M059J (cell line): ENCODE data around the gene CCDC171. TPM values are rescaled to one million over a fixed set of nuclear protein-coding genes. Genes with fewer than 3 reads are reported as not detected.
"Not testable (repeated sequence)": the region's sequence is repeated elsewhere in the genome, so short reads cannot be mapped to it uniquely, and the experiment has no call there.

Source experiments
- DNase-seq: peaks from one replicate; pipeline ENCODE4 v3.0.0-alpha.2; 2012; ENCODE audit warnings: low read depth
- total RNA-seq: library from RNA; depleted of rRNA; stranded (reverse); fragments of >200 nt; shearing (Covaris generic); gene quantifications from 2 replicates; pipeline ENCODE4 v1.2.3, GENCODE V29; 2014

CCDC171 gene
- total RNA-seq, 1 experiment from 2014 or later = 1.8 TPM

DNA sequence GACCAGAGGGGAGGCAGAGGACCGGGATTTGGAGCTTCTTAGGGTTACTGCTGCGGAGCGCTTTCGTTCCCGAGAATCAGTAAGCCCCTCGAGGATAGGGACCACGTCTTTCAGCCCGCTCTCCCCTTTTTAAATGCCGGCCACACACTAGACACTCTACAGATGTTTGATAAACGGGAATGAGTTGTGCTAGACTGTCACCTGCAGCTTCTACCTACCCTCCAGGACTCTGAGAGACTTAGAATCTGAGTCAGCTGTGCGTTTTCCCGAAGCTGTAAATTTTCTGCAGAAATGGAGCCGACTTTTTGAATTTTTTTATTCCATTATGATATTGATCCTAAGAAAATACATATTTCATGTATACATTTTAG lies 670 bp downstream of the CCDC171 start:
- DNase-seq = no peak

DNA sequence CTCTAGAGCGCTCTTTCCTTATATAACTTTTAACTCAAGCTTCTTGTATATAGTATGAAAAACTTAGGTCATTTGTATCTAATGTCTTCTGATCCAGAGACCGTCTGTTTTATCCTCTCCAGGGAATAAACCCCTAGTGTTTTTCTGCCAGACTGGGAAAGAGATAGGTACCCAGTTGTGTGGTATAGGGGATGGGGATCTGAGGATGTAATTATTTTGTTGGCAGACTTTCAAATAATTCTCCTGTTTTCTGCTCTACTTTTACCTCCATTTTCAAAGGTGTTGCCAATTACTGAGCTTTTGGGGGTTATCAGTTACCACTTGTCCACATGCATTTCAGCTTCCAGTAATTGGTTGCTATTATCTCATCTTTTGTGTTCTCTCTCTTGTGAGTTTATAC lies 17.9 kb downstream of the CCDC171 start:
- DNase-seq = no peak

DNA sequence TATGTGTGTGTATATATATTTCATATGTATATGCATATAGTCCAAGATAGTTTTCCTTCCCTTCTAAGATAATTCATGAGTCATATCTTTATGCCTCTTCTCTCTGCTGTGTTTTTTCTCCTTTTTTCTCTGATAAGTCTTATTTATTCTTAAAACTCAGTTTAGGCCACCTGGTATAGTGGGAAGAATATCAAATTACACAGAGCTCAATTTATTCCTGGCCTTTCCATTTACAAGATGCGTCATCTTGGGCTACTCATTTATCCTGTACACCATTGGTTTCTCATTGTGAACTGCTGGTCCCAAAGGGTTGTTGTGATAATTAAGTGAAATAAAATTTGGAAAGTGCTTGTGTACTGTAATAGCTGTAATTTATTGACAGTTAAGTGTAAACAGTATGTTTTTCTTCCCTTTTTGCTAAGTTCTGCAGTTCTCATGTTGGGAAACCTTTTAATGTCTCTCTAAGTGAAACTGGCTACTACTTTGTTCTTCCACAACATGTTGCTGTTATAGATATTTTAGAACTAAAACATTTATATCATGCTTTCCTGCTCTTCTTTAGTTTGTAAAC lies 19.4 kb downstream of the CCDC171 start:
- DNase-seq = peak; percentile 17

DNA sequence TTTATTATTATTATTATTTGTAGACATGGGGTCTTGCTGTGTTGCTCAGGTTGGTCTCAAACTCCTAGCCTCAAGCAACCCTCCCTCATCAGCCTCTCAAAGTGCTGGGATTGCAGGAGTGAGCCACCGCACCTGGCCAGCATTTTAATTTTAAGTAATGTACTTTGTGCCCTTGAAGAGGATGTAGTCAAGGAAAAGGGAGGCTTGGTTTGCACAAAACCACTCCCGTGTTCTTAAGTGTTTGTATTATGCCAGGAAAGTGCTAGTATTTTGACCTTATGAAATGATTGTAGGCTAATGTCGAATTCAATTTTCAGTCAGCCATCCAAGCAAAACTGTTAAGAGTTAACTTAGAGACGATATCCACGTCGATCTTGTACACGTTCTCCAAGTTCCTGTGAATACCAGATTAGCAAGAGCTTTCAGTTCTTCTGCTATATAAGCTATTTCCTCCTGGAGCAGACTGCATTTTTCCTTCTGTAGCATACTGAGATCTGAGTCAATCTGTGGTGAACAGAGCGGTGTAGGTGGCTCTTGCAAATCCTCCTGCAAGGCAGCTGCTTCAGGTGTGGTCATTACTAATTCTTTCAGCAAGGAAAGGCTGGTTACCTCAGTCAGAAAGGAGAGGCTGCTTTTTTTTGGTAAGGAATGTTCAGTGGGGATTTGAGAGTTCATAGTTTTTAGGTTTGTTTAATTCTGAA lies 23.7 kb downstream of the CCDC171 start:
- DNase-seq = no peak

DNA sequence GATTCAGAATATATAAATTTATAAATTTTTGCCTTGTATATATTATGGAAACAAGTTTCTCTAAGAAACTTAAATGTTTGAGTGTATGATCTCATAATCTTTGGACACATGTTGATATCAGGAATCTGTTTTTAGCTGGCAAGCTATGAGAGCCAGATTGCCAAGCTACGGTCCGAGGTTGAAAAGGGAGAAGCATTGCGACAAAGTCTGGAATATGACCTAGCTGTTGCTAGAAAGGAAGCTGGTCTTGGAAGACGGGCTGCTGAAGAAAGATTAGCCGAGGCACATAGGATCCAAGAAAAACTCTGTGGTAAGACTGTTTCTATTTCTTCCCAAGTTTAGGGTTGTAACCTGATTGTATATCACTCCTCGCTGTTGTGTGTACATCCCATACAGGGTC lies 25.9 kb downstream of the CCDC171 start:
- no peak for DNase-seq

DNA sequence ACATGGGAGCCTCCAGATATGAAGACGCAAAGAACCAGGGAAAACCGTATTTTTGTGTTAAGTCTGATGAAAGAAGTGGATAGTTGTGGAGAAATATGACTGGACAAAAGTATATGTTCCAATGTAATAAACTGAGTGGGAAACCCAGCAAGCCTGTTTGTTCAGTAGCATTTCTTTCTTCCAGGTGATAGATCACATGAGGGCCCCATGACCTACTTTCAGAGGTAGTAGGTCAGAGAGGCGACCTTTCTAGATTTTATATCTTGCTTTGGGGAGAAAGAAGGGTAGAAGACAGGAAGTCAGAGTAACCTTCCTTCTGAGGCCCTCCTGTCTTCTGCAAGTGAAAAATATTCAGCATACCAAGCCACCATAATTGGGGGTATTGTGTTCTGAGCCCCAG lies 31.5 kb downstream of the CCDC171 start:
- no peak for DNase-seq

DNA sequence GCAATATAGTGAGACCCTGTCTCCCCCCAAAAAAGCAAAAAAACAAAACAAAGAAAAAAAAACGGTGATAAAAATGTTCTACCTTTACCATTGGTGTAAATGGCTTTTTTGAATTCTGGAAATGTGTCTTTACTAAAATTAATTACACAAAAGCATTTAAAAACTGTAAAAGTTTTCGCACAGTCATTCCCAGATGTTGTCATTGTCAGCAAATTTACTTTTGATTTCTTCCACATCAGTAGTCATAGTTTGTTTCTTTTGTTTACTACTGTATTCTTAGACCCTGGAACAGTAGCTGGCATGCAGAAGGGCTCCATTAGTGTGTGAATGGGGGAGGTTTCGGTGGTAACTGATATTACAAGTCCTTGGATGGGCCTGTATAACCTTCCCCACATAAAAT lies 39.5 kb downstream of the CCDC171 start:
- no peak for DNase-seq

DNA sequence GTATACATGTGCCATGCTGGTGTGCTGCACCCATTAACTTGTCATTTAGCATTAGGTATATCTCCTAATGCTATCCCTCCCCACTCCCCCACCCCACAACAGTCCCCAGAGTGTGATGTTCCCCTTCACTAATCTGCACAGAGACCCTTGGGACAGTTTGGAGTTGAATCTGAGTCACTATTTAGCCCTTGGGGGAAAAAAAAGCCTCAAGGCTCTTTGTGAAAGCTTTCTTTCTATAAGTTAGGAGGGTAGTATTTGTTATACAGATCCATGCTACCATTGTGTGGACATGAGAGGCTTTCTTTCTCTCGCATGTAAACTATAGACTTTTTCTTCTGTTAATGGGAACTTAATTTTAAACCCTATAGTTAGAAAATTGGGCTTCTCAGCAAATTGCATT lies 40.1 kb downstream of the CCDC171 start:
- not testable (repeated sequence) for DNase-seq

DNA sequence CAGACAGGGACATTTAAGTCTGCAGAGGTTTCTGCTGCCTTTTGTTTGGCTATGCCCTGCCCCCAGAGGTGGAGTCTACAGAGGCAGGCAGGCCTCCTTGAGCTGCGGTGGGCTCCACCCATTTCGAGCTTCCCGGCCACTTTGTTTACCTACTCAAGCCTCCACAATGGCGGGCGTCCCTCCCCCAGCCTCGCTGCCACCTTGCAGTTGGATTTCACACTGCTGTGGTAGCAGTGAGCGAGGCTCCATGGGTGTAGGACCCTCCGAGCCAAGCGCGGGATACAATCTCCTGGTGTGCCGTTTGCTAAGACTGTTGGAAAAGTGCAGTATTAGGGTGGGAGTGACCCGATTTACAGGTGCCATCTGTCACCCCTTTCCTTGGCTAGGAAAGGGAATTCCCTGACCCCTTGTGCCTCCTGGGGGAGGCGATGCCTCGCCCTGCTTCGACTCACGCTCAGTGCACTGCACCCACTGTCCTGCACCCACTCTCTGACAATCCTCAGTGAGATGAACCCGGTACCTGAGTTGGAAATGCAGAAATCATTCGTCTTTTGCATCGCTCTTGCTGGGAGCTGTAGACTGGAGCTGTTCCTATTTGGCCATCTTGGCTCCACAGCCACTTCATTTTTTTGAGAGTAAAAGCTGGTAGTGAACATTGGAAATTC lies 48.0 kb downstream of the CCDC171 start:
- not testable (repeated sequence) for DNase-seq

DNA sequence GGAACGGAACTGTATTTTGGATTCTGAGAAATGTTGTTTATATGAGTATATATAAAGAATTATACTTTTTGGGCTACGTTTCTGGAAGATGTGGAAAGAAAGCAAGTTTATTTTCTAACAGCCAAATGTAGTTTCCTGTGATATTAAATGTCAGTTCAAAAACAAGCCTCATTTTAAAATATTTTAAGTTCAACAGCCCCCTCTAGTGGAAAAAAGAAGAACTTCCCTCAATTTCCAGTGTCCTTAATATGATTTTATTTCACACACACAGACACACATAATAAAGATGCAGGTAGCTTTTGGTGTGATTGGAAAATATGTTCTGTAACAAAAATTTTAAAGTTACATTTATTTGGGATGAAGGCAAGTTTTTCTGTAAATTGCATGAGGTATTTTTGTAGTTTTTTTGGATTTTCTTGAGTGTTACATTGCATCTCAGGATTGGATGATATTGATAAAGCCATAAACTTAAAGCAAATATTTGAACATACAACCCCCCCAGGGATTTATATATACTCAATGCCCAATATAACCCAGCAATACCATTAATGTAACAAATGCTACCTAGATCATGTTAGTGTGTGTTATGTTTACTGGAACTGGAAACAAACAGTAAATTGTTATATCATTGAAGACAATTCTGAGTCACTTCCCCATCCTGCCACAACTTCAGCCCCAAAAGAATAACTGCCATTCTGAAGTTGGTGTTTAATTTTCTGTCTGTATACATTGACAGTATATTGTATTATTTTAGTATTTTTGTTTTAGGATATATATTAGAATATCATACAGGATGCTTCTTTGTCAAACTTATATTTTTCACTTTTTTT lies 54.0 kb downstream of the CCDC171 start:
- DNase-seq = peak; percentile 61

DNA sequence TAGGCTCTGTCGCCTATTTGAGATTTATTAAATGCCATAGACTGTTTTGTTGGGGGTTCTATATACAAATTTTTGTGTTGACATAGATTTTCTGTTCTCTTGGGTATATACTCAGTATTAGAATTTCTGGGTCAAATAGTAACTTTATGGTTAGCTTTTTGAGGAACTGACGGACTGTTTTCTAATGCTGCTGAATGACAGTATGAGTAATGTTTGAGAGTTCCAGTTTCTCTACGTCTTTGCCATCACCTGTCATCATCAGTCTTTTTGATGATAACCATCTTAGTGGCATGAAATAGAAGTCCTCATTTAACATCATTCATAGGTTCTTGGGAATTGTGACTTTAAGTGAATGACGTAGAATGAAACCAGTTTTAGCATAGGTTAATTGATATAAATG lies 60.1 kb downstream of the CCDC171 start:
- no peak for DNase-seq

DNA sequence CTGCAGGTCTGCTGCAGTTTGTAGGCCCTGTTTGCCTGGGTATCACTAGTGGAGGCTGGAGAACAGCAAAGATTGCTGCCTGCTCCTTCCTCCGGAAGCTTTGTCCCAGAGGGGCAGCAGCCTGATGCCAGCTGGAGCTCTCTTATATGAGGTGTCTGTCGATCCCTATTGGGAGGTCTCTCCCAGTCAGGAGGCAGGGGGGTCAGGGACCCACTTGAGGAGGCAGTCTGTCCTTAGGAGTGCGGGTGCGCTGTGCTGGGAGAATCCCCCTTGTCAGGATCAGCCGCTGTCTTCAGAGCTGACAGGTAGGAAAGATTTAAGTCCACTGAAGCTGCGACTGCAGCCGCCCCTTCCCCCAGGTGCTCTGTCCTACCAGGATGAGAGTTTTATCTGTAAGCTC lies 64.9 kb downstream of the CCDC171 start:
- no peak for DNase-seq

DNA sequence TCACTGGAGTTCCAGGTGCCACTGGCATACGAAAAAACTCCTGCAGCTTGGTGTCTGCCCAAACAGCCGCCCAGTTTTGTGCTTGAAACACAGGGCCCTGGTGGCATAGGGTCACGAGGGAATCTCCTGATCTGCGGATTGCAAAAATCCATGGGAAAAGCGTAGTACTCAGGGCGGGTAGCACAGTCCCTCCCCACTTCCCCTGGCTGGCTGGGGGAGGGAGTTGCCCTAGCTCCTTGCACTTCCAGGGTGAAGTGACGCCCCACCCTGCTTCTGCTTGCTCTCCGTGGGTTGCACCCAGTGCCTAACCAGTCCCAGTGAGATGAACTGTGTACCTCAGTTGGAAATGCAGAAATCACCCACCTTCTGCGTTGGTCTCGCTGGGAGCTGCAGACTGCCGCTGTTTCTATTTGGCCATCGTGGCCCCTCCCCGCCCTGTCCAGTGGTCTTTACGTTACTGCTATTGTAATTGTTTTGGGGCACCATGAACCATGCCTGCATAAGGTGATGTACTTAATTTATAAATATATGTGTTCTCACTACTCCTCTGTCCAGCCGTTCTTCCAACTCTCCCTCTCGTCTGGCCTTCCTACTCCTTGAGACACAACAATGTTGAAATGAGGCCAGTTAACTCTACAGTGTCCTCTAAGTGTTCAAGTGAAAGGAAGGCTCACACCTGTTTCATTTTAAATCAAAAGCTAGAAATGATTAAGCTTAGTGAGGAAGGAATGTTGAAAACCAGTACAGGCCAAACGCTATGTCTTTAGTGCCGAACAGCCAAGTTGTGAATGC lies 65.9 kb downstream of the CCDC171 start:
- DNase-seq = no peak

DNA sequence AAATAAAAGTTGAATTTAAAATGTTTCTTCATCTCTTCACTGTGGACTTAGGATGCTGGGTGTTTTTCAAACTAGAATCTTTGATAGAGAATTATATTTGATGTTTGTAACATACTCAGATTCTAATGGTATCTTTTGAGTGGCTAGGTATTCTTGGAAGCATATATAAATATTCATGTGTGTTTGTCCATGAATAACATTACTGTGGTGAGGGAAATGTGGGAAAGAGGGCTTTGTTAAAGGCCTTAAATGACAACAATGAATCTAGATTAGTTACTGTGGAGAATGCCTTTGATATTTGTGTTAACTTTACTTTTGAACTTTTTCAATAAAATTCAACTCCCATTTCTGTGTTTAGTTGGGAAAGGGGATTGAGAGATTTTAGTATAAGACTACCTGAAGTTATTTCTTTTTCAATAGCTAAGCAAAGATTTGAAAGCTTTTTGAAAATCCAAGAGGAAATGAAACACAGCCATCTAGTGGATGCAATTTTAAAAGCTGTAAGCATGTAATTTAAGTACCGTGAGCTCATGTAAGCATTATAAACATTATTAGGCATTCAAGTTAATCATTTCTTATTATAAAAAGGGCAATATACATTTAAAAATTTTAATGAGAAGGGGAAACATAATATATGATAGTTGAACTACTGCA lies 69.6 kb downstream of the CCDC171 start:
- peak; percentile 13 for DNase-seq

DNA sequence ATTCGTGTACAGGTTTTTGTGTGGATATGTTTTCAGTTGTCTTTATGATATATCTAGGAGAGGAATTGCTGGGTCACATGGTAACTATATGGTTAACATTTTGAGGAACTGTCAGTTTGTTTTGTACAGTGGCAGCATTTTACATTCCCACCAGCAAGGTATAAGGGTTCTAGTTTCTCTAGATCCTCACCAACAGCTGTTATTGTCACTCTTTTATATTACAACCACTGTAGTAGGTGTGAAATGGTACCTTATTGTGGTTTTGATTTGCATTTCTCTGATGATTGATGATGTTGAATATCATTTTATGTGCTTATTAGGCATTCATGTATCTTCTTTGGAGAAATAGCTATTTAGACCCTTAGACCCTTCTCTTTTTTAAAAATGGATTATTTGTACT lies 82.9 kb downstream of the CCDC171 start:
- DNase-seq = no peak

DNA sequence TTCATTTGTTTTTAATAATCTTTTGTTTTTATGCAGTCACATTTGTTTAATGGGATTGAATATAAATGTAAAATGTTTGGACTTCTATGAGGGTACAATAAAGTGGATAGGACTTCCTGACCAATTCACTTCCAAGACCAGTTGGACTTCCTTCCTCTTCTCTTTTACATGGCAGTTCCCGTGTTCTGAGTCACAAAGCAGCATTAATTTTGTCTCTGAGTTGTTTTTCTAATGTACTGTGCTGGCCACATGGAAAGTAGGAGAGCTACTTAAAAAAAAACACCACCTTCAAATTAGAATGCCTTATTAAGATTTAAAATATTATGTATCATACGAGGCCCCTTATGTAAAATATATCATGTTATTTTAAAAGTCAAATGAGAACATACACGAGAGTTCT lies 87.3 kb downstream of the CCDC171 start:
- peak; percentile 1 for DNase-seq

DNA sequence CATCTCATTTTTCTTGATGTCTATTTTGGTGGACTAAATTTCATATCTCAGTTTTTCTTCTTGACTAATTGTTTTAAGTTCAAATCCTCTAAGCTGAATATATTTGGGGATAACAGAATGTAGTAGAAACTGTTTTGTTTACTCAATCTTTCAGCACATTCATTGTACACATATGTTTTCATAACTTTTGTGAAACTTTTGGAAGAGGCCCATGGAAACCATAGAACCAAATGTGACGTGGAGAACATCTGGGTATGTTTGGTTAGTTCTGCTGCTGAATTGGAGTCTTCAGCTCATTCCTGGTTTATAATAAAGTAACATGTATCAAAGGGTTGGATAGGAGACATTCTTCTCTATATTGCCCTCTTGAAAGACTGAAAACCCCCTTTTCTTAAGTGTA lies 88.4 kb downstream of the CCDC171 start:
- DNase-seq = no peak

DNA sequence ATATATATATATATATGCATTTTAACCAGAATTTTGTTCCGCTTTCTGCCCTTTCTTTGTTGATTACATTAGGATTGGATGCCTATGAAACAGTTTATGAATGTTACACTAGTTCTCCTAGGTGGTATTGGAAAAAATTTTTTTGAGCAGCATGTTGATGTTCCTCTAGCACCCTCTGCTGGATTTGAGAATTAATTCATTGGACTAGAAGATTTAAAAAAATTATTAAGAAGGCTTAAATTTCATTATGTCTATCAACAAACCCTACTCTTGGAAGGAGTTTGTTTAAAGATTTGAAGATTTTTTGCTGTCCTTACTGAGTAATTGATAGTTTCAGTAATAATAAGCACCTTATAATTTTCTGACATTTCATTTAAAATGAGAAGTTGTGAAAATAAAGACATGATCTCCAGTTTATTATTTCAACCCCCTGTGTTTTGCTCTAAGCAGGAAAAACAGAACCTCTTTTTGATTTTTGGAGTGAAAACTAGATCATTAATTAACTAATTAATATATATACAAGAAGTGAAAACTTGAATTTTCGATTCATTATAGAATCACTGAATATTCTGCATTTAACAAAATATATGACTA lies 89.6 kb downstream of the CCDC171 start:
- peak; percentile 59 for DNase-seq

DNA sequence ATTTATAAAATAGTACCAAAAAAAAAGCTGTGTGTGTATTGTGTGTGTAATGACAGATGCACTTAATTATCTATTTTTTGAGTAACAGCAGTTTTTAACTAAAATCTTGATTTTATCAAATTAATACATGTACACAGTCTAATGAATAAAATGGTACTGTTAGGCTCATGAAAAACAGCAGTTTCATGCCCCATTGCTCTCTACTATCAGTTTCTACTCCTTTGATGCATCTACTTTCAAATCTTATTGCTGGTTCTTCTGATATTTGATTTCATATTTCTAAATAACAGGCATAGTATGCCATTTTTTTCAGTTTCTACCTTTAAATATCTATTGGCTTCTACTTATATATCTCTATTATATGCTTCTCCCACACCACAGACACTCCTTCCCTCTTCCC lies 117.4 kb downstream of the CCDC171 start:
- no peak for DNase-seq

DNA sequence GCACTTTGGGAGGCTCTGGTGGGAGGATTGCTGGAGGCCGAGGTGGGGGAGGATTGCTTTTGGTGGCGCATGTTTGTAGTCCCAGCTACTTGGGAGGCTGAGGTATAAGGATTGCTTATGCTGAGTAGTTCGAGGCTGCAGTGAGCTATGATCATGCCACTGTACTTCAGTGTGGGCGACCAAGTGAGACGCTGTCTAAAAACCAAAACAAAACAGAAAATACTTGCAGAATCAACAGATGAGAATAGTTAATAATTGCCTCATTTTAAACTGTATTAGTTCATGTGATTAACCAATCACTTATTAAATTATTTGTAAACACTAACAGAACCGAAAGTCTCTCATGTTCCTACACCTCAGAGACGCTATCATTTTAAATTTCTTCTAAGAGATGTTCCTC lies 118.1 kb downstream of the CCDC171 start:
- DNase-seq = no peak

DNA sequence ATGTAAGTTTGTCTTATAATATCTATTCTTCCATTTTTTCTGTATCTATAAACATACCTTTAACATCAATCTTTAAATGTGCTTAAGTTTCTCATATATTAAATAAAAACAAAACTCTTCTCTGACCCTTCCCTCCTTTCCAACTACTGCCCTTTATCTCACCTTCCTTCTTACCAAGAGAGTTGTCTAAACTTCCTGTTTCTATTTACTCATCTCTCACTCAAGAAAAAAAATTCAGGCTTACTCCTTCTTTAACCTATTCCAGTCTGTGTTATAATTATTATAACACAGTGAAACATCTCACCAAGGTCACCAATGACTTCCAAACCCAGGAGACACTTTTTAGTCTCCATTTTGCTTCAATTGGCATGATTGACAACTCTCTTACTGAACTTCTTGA lies 140.9 kb downstream of the CCDC171 start:
- no peak for DNase-seq
